Stimulated activated naive CD4-positive, alpha-beta T cell treated with Interleukin-2 at 50 U/mL for 16 hours (primary cell): ENCODE data around the gene FHDC1.

Experiments used
- DNase-seq: peaks from one replicate; lab custom pipeline; 2025; lab: John Stamatoyannopoulos, UW

The FHDC1 gene

DNA sequence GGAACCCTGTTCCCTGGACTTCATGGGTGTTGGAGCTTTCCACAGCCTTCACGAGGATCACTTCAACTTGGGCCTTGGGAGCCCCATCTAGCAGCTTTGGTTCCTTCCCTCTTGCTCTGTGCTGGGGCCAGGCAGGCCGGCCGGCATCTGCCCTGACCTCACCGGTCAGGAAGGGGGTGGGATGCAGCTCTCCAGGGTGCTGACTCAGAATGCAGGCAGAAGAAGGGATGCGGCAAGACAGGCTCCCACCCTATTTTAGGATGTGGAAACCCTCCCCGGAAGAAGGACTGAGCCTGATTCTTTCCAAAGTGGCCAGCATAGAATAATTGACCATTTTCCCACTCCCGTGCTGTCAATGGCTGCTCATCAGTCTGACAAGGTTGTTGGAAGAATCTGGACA is 47.1 kb downstream of the FHDC1 start:
- DNase-seq = no peak

DNA sequence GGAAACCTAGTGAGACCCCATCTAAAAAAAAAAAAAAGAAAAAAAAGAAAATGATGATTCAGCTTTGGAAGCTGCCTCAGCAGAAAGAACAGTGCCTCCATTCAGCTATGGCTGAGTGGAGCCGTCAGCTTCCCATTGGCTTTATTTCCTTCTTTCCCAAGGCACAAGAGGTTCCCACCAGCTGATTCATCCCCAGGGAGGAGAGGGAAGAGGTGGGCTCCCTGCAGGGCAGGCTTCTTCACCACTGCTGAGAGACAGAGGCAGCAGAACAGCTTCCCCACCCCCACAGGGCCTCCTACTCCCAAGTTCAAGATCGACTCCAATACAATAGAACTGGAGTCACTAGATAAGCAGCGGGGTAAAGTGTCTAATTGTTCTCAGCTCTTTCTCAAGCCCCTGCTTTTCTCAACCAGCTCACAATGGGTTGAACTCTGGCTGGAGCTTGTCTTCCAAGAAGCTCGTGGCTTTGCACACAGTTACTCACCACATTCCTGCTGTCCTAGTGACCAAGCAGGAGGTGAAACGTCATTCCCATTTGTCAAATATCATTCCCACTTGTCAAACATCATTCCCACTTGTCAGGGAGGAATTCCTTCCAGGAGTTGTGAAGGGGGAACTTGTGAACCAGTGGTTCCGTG is 47.8 kb downstream of the FHDC1 start:
- DNase-seq = no peak

- DNase-seq = no peak
Observed at GRCh38 chr4:152988721-152989553, 52.8 kb downstream of the FHDC1 start.

GRCh38 chr4:152989554-152989970 is 53.4 kb downstream of the FHDC1 start:
- DNase-seq = no peak

GRCh38 chr4:152990471-152991131 is 54.5 kb downstream of the FHDC1 start:
- DNase-seq = no peak

DNA sequence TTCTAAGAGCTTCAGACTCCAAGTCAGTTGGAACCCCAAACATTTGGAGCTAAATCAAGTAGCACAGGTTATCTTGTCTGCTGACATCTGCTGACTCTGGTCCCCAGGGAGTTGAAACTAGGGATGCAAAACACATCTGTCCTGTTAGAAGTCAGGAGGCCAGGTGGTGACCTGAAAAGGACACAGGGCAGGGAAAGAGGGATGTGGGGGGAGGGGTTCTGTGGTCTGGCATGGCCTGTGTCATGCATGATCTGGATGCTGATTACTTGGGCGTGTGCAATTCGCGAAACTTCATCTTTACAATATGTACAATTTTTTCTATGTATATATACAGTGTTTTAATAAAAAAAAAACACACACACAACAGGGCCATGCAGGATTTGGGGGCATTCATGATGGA is 55.3 kb downstream of the FHDC1 start:
- no peak for DNase-seq

DNA sequence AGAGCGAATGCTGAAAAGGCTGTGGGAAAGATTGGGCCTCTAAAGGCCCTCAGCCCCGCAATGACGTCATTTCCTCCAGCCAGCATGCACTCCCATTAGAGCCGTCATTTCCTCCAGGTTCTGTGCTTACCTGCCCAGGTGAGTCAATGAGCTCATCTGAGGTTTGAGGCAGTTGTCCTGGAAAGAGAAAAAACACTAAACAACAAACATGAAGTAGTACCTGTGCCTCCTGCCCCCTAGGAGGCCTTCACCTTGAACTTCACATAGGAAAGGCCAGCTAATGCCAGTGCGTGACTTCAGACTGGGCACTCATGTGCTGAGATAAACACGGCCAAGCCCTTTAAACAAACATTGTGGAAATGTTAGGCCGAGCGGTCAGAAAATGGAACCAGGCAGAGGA is 55.9 kb downstream of the FHDC1 start:
- no peak for DNase-seq

- no peak for DNase-seq
Observed at GRCh38 chr4:152992466-152992865, 56.3 kb downstream of the FHDC1 start.

GRCh38 chr4:152994038-152994437 is 57.9 kb downstream of the FHDC1 start:
- DNase-seq = no peak

GRCh38 chr4:152996111-152996571 is 60.0 kb downstream of the FHDC1 start:
- no peak for DNase-seq

- no peak for DNase-seq
Observed at GRCh38 chr4:152996672-152997071, 60.5 kb downstream of the FHDC1 start.

GRCh38 chr4:152997288-152997687 is 61.2 kb downstream of the FHDC1 start:
- DNase-seq = no peak

GRCh38 chr4:152997771-152998487 is 61.8 kb downstream of the FHDC1 start:
- DNase-seq = no peak

DNA sequence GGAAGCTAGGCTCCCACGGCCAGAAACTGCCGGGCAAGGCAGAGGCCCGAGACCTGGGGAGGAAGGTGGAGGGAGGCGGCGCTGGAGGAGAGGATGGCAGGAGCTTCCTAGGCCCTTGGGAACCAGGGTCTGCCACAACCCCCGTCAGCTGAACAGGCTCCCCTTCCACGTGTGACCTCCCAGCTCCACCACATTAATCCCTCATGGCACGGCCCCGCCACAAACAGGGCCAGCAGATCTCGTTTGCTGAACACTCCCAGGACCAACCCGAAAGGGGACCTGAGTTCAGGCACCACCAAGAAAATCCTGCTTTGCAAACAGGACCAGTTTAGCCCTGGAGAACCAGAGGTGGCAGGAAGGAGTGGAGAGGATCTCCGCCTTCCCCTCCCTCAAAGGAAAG is 62.7 kb downstream of the FHDC1 start:
- no peak for DNase-seq

DNA sequence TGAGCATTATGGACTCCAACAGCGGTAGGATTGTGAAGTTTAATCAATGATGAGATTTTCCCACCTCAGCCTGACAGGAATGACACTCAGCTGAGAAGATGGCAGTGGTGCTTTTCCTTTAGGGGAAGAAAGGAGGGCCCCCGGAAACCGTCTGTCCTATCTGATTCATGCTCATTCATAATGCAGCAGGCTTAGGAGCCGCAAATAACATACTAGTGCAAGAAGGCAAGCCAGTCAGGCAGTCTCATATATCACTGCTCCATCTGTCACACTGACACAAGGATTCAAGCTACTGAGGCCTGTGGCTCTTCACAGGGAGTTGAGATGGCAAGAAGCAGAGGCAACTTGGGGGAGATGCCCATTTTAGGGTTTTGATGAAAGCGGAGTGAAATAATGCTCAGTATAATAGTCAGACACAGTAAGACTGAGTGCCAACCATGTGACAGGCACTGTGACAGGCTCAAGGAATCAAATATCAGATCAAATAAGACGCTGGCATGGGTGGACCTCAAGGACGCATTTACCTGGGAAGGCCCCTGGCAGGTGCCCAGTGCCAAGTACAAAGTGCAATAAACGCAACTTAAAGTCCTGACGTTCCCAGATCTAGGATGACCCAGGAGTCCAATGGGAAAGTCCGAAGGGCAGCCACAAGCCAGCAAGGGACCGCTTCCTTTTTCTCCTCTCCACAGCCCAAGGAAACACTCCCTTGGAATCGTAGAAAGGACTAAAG is 63.4 kb downstream of the FHDC1 start:
- DNase-seq = no peak

GRCh38 chr4:153000076-153000420 is 63.9 kb downstream of the FHDC1 start:
- DNase-seq = no peak

GRCh38 chr4:153001626-153002025 is 65.5 kb downstream of the FHDC1 start:
- no peak for DNase-seq

GRCh38 chr4:153002110-153002509 is 66.0 kb downstream of the FHDC1 start:
- DNase-seq = no peak

- no peak for DNase-seq
Observed at GRCh38 chr4:153004081-153004850, 68.1 kb downstream of the FHDC1 start.

GRCh38 chr4:153005899-153006381 is 69.8 kb downstream of the FHDC1 start:
- no peak for DNase-seq
